Measurements from ENCODE around the gene IFITM5.

GRCh38 chr11:280706-281485 lies 18.4 kb downstream of the IFITM5 start:
- no peak for TF ChIP-seq POLR2A (IDR thresholded peaks at IDR 0.05)
- no peak for TF ChIP-seq CTCF (IDR thresholded peaks at IDR 0.05)
- no peak for TF ChIP-seq EP300 (IDR thresholded peaks at IDR 0.05)

Measured in ovary (tissue), 3 donors.